GM19438 (cell line): ENCODE results near the gene RNF38.
"Not testable (repeated sequence)": the region's sequence is repeated elsewhere in the genome, so short reads cannot be mapped to it uniquely, and the experiment has no call there.

Source experiments
- ATAC-seq: cut with Tn5 transposase; IDR thresholded peaks from one replicate; pipeline ENCODE4 v1.9.1; 2021; ENCODE audit warnings: low read depth; ENCODE audit not compliant: unreplicated experiment

Gene RNF38

DNA sequence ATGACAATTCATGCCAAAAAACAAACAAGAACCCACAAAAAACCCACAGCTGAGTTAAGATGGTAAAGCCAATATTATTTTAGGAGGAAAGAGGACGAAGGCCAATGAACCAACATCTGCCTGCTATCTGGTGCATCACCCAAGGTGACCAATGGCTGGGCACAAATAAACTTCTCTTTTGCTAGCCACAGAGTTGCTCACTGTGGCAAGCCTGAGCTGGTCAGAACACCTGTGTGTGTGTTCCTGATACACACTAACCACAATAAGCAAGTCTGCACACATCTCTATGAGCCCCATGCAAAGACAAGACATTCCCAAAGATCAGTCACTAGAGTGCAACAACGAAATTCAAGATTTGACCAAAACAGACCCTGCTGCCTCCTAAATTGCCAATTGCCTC lies 63.1 kb downstream of the RNF38 start:
- ATAC-seq = no peak

DNA sequence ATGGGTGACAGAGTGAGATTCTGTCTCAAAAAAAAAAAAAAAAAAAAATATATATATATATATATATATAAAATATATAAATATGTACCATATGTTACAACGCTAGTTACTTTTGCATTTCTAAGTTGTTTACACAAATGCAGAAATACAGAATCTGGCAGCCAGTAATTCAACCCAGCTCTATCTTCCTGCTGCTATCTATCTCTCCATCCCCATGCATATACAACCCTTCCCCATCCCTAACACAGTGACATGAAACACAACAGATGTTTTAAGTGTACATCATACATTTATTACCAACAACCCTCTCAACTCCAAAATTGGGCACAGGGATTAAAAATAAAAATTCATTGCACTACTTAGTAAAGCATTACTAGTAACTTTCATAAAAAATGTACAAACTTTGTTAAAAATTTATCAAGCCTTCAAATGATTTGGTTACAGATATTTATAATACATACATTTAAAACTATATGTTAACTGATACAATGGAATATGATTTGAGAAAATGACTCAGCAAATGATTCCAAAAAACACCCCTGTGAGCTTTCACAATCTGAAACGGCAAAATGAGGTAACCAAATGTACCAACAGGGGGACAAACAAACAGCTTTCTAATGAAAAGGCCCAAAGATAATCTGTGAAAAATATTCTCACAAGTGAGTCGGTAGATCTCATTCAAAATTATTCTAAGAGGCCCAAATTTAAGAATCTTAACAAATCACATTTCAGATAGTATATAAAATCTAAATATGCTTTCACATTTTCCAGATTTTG lies 63.8 kb downstream of the RNF38 start:
- no peak for ATAC-seq

DNA sequence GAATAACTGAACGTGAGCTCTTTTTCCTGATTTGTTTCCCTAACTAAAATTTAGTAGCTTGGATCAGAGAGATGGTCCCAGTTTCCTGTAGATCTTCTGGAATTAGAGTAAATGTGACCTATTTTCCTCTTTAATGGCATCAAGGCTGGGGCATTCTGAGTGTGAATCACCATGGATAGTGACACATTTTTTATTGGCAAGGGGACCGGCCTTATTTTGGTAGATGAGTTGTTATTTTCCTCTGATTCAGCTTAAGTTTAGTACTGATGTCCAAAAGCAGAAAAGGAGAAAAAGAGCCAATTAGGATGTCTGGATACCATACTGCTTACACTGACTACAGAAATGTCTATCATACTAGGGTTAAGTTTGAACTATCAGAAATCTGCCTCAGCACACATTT lies 68.1 kb downstream of the RNF38 start:
- ATAC-seq = no peak

GRCh38 chr9:36328798-36329411 lies 71.2 kb downstream of the RNF38 start:
- ATAC-seq = no peak

- no peak for ATAC-seq
These were observed 74.8 kb downstream of the RNF38 start for GRCh38 chr9:36325081-36325828.

DNA sequence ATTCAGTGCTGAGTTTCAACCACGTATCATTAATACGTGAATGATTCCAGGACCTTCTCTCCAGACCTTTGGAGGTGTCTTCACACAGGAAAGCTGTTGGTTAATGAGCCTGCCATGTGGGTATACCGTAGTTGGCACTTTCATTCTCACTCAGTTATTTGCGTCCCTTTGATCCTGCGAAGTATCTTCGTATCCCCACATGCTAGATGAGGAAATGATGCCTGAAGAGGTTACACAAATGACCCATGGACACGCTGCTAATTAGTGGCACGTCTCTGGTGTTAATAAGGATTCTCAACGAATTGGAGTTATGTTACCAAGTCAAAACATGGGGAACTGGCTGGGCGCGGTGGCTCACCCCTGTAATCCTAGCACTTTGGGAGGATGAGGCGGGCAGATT lies 76.1 kb downstream of the RNF38 start:
- no peak for ATAC-seq

DNA sequence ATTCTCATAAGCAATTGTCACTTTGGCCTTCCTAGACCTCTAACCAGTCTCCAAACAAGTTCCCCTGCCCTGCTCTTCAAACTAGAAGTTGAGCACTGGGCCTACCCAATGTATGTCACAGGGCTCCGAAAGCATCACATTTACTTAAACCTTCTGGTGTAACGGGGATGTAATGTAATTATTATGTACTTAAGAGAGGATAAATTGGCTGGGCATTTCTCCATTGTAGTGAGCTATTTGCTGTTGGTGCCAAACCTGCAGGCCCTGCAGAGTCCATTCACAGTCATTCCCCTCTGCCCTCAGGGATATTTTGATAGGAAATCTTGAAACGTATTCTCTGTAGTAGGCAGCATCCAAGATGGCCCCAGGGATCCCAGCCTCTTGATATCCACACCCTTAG lies 77.6 kb downstream of the RNF38 start:
- ATAC-seq = no peak

DNA sequence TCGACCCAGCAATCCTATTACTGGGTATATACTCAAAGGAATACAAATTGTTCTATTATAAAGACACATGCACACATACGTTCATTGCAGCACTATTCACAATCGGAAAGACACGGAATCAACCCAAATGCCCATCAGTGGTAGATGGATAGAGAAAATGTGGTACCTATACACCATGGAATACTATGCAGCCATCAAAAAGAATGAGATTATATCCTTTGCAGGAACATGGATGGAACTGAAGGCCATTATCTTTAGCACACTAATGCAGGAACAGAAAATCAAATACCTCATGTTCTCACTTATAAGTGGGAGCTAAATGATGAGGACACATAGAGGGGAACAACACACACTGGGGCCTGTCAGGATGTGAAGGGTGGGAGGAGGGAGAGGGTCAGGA lies 78.2 kb downstream of the RNF38 start:
- ATAC-seq = not testable (repeated sequence)

DNA sequence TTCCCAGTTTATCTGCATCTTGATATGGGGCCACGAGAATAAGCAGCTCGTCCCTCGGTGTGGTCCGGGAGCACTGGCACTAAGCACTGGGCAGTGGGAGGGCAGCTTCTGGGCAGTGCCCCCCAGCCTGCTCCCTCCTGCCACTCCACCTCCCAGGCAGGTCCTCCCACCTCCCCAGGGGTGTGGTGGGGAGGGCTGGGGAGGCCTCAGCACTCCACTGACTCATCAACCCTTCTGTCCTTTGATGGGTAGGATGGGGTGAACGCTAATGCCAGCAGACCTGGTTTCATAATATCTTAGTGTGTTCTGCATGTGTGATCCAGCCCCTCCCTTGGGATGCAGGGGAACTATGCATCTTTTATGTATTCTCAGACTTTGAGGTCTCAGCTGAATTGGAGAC lies 79.6 kb downstream of the RNF38 start:
- ATAC-seq = no peak

GRCh38 chr9:36319806-36320205 lies 80.3 kb downstream of the RNF38 start:
- no peak for ATAC-seq

DNA sequence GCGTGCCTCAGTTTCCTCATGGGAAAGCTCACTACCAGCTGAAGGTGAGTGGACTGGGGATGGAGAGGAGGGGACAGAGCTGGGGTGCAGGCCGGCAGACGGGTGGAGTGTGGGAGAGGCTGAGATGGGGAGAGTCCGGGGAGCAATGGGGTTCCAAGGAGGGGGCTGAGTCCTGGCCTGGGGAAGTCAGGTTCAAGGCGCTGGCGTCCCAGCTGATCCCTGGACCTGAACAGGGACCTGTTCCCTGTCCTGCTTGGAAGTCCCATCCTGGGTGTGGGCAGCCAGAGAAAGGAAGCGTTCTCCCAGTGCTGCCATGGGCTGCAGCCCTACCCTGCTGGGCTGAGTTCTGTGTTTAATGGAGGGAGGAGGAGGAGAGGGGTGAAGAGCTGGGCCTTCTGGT lies 80.9 kb downstream of the RNF38 start:
- ATAC-seq = no peak

DNA sequence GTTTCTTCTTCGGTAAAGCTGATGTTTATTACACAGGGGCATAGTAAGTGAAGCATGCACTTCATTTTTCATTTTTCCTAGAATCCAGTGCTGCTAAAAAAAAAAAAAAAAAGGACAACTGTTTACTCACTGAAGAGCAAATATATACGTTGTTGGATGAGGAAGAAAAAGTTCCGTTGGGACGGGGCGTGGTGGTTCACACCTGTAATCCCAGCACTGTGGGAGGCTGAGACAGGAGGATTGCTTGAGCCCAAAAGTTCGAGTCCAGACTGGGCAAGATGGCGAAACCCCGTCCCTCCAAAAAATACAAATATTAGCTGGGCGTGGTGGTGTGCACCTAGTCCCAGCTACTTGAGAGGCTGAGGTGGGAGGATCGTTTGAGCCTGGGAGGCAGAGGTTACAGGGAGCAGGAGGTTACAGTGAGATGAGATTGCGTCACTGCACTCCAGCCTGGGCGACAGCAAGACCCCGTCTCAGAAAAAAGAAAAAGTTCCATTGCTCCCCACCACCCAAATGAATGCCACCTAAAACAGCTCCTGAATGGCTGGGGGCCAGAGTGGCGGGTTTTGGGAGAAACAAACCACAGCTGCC lies 81.8 kb downstream of the RNF38 start:
- ATAC-seq = no peak

GRCh38 chr9:36317766-36318165 lies 82.3 kb downstream of the RNF38 start:
- ATAC-seq = no peak

DNA sequence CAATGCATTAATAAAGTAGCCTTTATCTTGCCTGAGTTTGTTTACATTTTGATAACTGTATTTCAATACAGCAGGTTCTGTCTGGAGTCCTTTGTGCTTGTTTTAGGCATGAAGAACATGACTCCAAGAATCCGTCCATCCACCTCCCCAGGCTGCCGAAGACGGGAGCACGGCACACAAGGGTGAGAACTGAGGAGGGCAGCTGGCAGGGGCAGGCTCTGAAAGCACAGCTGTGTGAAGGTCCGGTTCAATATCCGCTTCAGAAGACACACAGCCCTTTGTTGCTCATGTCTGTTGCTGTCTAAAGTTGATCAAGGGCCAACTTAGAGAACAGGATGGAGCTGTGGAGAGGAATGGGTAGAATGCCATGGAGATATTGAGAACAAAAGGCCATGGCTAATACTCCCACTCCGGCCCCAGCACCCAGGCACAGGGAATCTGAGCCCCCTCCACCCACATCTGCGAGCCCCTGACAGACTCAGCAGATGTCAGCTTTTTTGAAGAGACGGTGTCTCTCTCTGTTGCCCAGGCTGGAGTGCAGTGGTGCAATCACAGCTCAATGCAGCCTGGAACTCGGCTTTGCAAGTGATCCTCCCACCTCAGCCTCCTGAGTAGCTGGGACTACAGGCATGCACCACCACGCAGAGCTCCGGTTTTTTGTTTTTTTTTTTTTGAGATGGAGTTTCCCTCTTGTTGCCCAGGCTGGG lies 83.3 kb downstream of the RNF38 start:
- no peak for ATAC-seq

DNA sequence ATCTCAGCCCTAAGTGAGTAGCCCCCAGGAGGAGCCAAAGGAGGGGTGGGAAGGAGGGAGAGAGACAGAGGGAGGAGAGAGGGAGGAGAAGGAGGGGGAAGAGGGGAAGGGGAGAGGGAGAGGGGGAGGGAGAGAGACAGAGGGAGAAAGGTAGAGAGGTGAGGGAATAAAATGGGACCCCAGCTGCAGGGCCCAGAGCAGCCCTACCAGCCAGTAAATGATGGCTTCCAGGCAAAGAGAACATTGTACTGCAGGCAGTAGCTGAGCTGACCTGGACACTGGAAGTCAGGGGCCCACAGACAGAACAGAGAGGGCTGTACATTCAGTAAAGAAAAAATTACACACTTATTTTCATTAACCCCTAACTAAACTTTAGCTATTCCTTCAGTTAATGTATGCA lies 84.0 kb downstream of the RNF38 start:
- ATAC-seq = no peak

DNA sequence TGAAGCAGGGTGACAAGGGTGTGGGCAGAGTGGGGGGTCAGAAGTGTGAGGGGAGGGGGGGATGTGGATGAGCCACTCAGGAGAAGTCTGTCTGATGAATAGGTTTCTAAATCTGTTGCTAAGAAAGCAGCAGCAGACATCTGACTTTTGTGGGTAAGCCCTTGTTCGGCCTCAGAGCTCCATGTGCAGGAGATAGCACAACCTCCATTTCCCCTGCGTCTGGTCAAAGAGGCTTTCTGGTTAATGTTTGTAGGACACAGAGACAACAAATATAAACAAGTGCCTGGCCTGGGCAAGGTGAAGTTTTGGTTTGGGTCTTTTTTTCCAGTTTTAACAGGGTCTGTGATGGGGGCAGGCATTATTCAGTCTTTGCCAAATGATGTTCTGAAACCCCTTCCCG lies 84.8 kb downstream of the RNF38 start:
- no peak for ATAC-seq

DNA sequence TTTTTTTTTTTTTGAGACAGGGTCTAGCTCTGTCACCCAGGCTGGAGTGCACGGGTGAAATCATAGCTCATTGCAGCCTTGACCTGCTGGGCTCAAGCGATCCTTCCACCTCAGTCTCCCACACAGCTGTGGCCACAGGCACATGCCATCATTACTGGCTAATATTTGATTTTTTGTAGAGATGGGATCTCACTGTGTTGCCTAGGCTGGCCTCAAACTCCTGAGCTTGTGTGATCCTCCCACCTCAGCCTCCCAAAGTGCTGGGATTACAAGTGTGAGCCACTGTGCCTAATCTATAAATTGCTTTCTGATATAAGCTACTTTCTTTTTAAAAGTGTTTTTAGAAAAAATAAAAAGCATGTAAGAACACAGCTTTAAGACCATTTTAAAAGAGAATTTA lies 85.3 kb downstream of the RNF38 start:
- ATAC-seq = no peak

DNA sequence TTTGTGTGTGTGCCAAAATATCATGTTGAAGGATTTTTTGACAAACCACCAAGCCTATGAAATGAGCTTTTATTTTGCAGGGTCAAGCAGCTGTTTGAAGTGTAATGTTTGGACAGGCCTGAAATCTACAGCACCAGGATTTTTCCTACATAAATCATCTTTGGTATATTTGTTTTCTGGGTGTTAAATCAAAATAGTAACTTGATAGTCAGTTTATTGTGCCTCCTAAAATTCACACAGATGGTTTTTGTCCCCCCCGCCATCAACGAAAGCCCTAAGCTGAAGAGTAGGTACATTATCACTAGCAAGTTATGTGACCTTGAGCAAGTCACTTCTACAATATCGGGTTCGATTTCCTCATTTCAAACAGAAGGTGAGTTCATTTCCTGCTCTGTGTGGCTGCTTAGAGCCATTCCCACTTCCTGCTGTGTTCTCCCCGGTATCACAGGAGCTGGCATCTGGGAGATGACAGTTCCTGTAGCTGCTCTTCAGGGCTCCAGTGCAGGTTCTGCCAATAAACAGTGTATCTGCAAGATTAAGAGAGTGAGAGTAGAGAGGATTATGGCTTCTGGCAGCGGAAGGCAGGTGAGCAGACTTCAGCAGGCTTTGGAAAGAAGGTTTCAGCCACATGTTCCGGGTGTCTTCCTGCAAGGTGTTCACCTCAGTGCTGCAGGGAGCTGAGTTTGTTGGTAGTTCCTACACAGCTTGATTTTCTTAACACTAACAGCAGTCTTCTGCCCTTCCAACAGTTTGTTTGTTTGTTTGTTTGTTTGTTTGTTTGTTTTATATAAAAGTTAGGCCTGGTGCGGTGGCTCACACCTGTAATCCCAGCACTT lies 93.4 kb downstream of the RNF38 start:
- no peak for ATAC-seq

DNA sequence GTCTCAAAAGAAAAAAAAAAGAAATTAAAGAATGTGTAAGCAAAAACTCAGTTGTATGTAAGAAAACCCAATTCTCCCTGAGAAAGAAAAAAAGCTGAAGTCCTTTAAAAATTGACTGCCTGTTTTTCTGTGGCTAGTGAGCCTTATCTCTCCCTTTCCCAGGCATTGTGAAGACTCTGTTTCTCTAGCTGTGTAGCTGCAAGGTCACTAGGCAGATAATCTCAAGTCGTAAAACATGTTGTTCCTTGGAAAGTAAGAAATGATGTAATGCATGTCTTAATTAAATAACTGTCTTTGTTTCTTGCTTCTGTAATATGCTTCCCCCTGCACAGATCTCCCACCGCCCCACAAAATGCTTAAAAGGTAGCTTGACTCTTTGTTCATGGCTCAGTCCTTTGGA lies 95.7 kb downstream of the RNF38 start:
- not testable (repeated sequence) for ATAC-seq

- ATAC-seq = no peak
These were observed 98.8 kb downstream of the RNF38 start for GRCh38 chr9:36301227-36301626.
